H9 (cell line): ENCODE results near the gene SYK. TPM values are rescaled to one million over a fixed set of nuclear protein-coding genes. Genes with fewer than 3 reads are reported as not detected.

Source experiments
- DNase-seq: peaks from one replicate; pipeline ENCODE4 v3.0.0-alpha.2; 2017
- H2AFZ ChIP-seq: one replicate; pipeline ENCODE4 v1.6.1; 2013; ENCODE audit warnings: mild to moderate bottlenecking, low read length, control low read depth, moderate library complexity
- H2AK5ac ChIP-seq: 2 replicates; pipeline ENCODE4 v1.6.1; 2013; ENCODE audit warnings: low read length, control low read depth, mixed read lengths; ENCODE audit not compliant: insufficient read length
- H2BK120ac ChIP-seq: one replicate; pipeline ENCODE4 v1.6.1; 2013; ENCODE audit warnings: low read depth, mild to moderate bottlenecking, low read length, control low read depth, inconsistent platforms; ENCODE audit not compliant: poor library complexity, severe bottlenecking
- H2BK12ac ChIP-seq: 2 replicates; pipeline ENCODE4 v1.6.1; 2013; ENCODE audit warnings: low read length, control low read depth, mixed read lengths, low read depth; ENCODE audit not compliant: insufficient read length
- H2BK15ac ChIP-seq: 2 replicates; pipeline ENCODE4 v1.6.1; 2013; ENCODE audit warnings: low read depth, low read length, control low read depth
- H2BK20ac ChIP-seq: one replicate; pipeline ENCODE4 v1.6.1; 2013; ENCODE audit warnings: low read depth, mild to moderate bottlenecking, low read length, control low read depth, inconsistent platforms; ENCODE audit not compliant: poor library complexity, severe bottlenecking
- H2BK5ac ChIP-seq: 2 replicates; pipeline ENCODE4 v1.6.1; 2013; ENCODE audit warnings: low read length, control low read depth, mixed read lengths; ENCODE audit not compliant: insufficient read length
- H3K14ac ChIP-seq: 2 replicates; pipeline ENCODE4 v1.6.1; 2013; ENCODE audit warnings: low read length, control low read depth; ENCODE audit not compliant: insufficient read depth
- H3K18ac ChIP-seq: 2 replicates; pipeline ENCODE4 v1.6.1; 2013; ENCODE audit warnings: low read depth, mild to moderate bottlenecking, mixed read lengths, low read length, control low read depth; ENCODE audit not compliant: insufficient read length
- H3K23ac ChIP-seq: 2 replicates; pipeline ENCODE4 v1.6.1; 2013; ENCODE audit warnings: low read length, control low read depth, mixed read lengths, low read depth; ENCODE audit not compliant: insufficient read length
- H3K23me2 ChIP-seq: 2 replicates; pipeline ENCODE4 v1.6.1; 2013; ENCODE audit warnings: low read depth, mild to moderate bottlenecking, mixed read lengths, low read length, control low read depth; ENCODE audit not compliant: insufficient read length, poor library complexity, severe bottlenecking
- H3K27ac ChIP-seq: 2 replicates; pipeline ENCODE4 v1.5.1; 2013; ENCODE audit warnings: low read length, control low read depth, mixed read lengths, low read depth; ENCODE audit not compliant: insufficient read length
- H3K27me3 ChIP-seq: 2 replicates; pipeline ENCODE4 v1.6.1; 2013; ENCODE audit warnings: low read length, control low read depth, inconsistent platforms; ENCODE audit not compliant: insufficient read depth
- H3K4ac ChIP-seq: 2 replicates; pipeline ENCODE4 v1.6.1; 2013; ENCODE audit warnings: low read depth, mild to moderate bottlenecking, control low read depth, inconsistent platforms, low read length, moderate library complexity
- H3K4me1 ChIP-seq: 2 replicates; pipeline ENCODE4 v1.6.1; 2013; ENCODE audit warnings: low read length, control low read depth, inconsistent platforms; ENCODE audit not compliant: insufficient read depth
- H3K4me2 ChIP-seq: 2 replicates; pipeline ENCODE4 v1.6.1; 2013; ENCODE audit warnings: low read length, control low read depth, mixed read lengths; ENCODE audit not compliant: insufficient read length, insufficient read depth
- H3K56ac ChIP-seq: 2 replicates; pipeline ENCODE4 v1.6.1; 2013; ENCODE audit warnings: low read depth, mild to moderate bottlenecking, mixed read lengths, low read length, control low read depth; ENCODE audit not compliant: insufficient read length
- H3K79me1 ChIP-seq: 2 replicates; pipeline ENCODE4 v1.6.1; 2013; ENCODE audit warnings: low read depth, mild to moderate bottlenecking, moderate library complexity, low read length, control low read depth, inconsistent platforms; ENCODE audit not compliant: insufficient read depth, poor library complexity, severe bottlenecking
- H3K79me2 ChIP-seq: 2 replicates; pipeline ENCODE4 v1.6.1; 2013; ENCODE audit warnings: low read length, control low read depth, inconsistent platforms; ENCODE audit not compliant: insufficient read depth
- H3K9ac ChIP-seq: 2 replicates; pipeline ENCODE4 v1.6.1; 2013; ENCODE audit warnings: low read length, control low read depth, mixed read lengths; ENCODE audit not compliant: insufficient read length; ENCODE audit errors: extremely low read depth
- H3K9me3 ChIP-seq: one replicate; pipeline ENCODE4 v1.6.1; 2013; ENCODE audit warnings: low read depth, low read length, inconsistent platforms; ENCODE audit not compliant: control insufficient read depth
- H3T11ph ChIP-seq: one replicate; pipeline ENCODE4 v1.6.1; 2013; ENCODE audit warnings: mild to moderate bottlenecking, low read length, control low read depth, inconsistent platforms
- H4K20me1 ChIP-seq: one replicate; pipeline ENCODE4 v1.6.1; 2013; ENCODE audit not compliant: control insufficient read depth, insufficient read length, insufficient read depth
- H4K5ac ChIP-seq: 2 replicates; pipeline ENCODE4 v1.6.1; 2013; ENCODE audit warnings: low read depth, mild to moderate bottlenecking, mixed read lengths, low read length, control low read depth; ENCODE audit not compliant: insufficient read length
- H4K8ac ChIP-seq: replicated peaks from 2 replicates; pipeline ENCODE4 v1.6.1; 2013; ENCODE audit warnings: low read length, control low read depth, mixed read lengths, low read depth; ENCODE audit not compliant: insufficient read length
- H4K91ac ChIP-seq: 2 replicates; pipeline ENCODE4 v1.6.1; 2013; ENCODE audit warnings: low read depth, mild to moderate bottlenecking, moderate library complexity, mixed read lengths, low read length, control low read depth; ENCODE audit not compliant: insufficient read length
- H3K27ac Mint-ChIP-seq, 3 experiments: 2 replicates in 2 of 3; 3 replicates in 1 of 3; pipeline ENCODE4 v1.8.0; 2020 to 2021; ENCODE audit warnings: mixed read lengths in 3 of 3, mild to moderate bottlenecking in 1 of 3, moderate library complexity in 1 of 3
- H3K27me3 Mint-ChIP-seq: 2 replicates; pipeline ENCODE4 v1.8.0; 2021; ENCODE audit warnings: low read depth, mild to moderate bottlenecking, moderate library complexity, mixed read lengths
- H3K36me3 Mint-ChIP-seq, 3 experiments: 2 replicates in 2 of 3; 3 replicates in 1 of 3; pipeline ENCODE4 v1.8.0; 2020 to 2021; ENCODE audit warnings: low read depth in 3 of 3, mixed read lengths in 3 of 3; ENCODE audit not compliant: insufficient read depth in 1 of 3
- H3K4me1 Mint-ChIP-seq, 2 experiments: 2 replicates each; pipeline ENCODE4 v1.8.0; 2020; ENCODE audit warnings: mixed read lengths in 2 of 2
- H3K4me3 Mint-ChIP-seq, 2 experiments: 2 replicates in 1 of 2; 3 replicates in 1 of 2; pipeline ENCODE4 v1.8.0; 2020 to 2021; ENCODE audit warnings: mild to moderate bottlenecking in 2 of 2, mixed read lengths in 2 of 2, moderate library complexity in 1 of 2
- H3K9me3 Mint-ChIP-seq, 2 experiments: 2 replicates in 1 of 2; 3 replicates in 1 of 2; pipeline ENCODE4 v1.8.0; 2020; ENCODE audit warnings: mild to moderate bottlenecking in 2 of 2, mixed read lengths in 2 of 2, moderate library complexity in 1 of 2
- CTCF ChIP-seq: fragments of 200-600 bp; sonication (generic); conservative IDR thresholded peaks from 3 replicates; pipeline ENCODE4 v1.8.0; 2021; ENCODE audit warnings: antibody characterized with exemption, mild to moderate bottlenecking
- WGBS: extraction: QIAGEN DNeasy Blood & Tissue Kit; methylation state at CpG from one replicate; pipeline ENCODE4 v1.1.7; 2013; ENCODE audit warnings: missing lambda C conversion rate, low lambda C conversion rate, mixed read lengths; ENCODE audit not compliant: insufficient read length; ENCODE audit errors: extremely low coverage; 5-methylcytosine and 5-hydroxymethylcytosine counted together
- total RNA-seq: library from RNA; stranded (reverse); gene quantifications from 2 replicates; pipeline ENCODE4 v1.2.1, GENCODE V29; 2021

Gene SYK
- total RNA-seq, 1 experiment from 2014 or later: 7.9 TPM

- H3K27me3 ChIP-seq: no peaks in the 10 kb centered on the region
- no peak overlapping the region for H2AFZ ChIP-seq
- no peaks in the 10 kb centered on the region for H3K4me1 ChIP-seq
- no peak overlapping the region for H3K27ac ChIP-seq
- H3K9me3 ChIP-seq: no peaks in the 10 kb centered on the region
- H3K27me3 Mint-ChIP-seq: peaks cover 5% of the 10 kb centered on the region
- H3K56ac ChIP-seq: no peak overlapping the region
- no peak overlapping the region for H3K14ac ChIP-seq
- peaks cover 0 to under 1% of the 10 kb centered on the region in 2 experiments; a peak in 4 of 5 replicates for H3K9me3 Mint-ChIP-seq
- H4K8ac ChIP-seq: no peak overlapping the region
- H3K36me3 Mint-ChIP-seq: no peaks in the 10 kb centered on the region; a peak in 1 of 7 replicates
- H2AK5ac ChIP-seq: no peak overlapping the region
- H2BK120ac ChIP-seq: no peak overlapping the region
- H3K4me3 Mint-ChIP-seq: no peak overlapping the region
- no peaks in the 10 kb centered on the region for H3K23me2 ChIP-seq
- no peak overlapping the region for H3K4ac ChIP-seq
- no peak overlapping the region for H3T11ph ChIP-seq
- H2BK5ac ChIP-seq: no peak overlapping the region
- no peak overlapping the region for H3K23ac ChIP-seq
- no peak overlapping the region for H2BK20ac ChIP-seq
- TF ChIP-seq CTCF: no peak
- DNase-seq: no peak
- no peak overlapping the region for H4K91ac ChIP-seq
- WGBS: no CpG with 5 or more reads among the region's 5 CpGs
- H4K5ac ChIP-seq: no peak overlapping the region
- no peak overlapping the region for H2BK12ac ChIP-seq
- no peak overlapping the region for H3K4me2 ChIP-seq
- no peak overlapping the region for H2BK15ac ChIP-seq
- no peaks in the 10 kb centered on the region for H4K20me1 ChIP-seq
- H3K4me1 Mint-ChIP-seq: peaks cover 0 to 2% of the 10 kb centered on the region in 2 experiments; a peak in 1 of 4 replicates
- no peaks in the 10 kb centered on the region for H3K79me2 ChIP-seq
- H3K18ac ChIP-seq: no peak overlapping the region
- no peak overlapping the region for H3K27ac Mint-ChIP-seq
- no peak overlapping the region for H3K9ac ChIP-seq
- H3K79me1 ChIP-seq: no peaks in the 10 kb centered on the region
Observed at GRCh38 chr9:90941661-90942060, 140.0 kb downstream of the SYK start.
